NCI-H446 (cell line): ENCODE measurements around the gene C17orf78.
"Not testable (repeated sequence)": the region's sequence is repeated elsewhere in the genome, so short reads cannot be mapped to it uniquely, and the experiment has no call there.

ENCODE experiments used
- DNase-seq, 2 experiments: peaks; one replicate each; lab custom pipeline; 2025; lab: John Stamatoyannopoulos, UW

Gene C17orf78

DNA sequence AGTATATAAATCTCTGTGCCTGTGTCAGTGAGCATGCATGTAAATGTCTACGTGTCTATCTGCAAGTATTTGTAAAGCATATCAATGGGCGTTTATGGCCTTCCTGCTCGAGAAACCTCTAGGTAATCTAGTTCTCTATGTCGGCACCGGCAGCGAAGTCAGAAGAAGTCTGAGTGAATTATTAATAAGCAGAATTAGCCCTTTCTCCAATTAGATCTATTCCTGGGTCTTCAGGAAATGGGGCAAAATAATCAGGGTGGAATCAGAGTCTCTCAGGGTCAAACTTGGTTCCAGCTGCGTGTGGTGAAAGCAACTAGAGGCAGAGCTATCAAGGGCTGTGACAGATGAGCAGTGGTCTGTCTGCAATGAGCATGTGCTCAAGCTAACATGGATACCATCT lies at the start of gene C17orf78:
TSS of gene C17orf78 (plus strand) at position 280 of the 400 bp plus-strand sequence. CDS start at position 388, 108 bp downstream.
- no peak for DNase-seq

DNA sequence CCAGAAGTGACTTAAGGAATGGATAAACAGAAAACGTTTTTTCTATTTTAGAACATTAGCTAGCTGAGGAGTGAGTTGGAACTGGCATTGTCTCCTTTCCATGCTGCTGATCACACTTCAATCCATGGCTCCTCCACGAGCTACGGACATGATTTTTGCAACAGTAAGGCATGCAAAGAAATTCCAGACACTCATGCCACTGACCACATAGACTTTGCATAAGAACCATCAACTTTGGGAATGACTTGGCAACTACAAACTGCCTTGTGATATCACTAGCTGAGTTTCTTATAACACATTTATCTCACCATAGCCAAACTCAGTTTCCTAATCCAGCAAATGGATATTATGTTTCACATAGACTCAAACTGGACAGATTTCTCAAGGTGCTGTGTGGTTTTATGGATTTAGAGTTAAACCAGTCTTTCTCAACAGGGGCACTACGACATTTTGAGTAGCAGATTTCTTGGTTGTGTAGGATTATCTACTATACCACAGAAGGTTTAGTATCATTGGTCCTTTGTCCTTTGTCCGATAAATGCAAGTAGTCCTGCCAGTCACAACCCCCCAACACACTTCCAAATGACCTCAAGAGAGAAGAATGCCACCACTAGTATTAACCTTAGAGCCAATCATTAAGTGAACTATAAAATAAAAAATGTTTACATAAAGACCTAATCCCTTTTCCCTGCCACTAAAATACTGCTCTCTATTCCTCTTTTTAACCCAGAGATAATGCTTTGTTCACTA lies 48.3 kb upstream of the C17orf78 start:
- DNase-seq, result no peak

DNA sequence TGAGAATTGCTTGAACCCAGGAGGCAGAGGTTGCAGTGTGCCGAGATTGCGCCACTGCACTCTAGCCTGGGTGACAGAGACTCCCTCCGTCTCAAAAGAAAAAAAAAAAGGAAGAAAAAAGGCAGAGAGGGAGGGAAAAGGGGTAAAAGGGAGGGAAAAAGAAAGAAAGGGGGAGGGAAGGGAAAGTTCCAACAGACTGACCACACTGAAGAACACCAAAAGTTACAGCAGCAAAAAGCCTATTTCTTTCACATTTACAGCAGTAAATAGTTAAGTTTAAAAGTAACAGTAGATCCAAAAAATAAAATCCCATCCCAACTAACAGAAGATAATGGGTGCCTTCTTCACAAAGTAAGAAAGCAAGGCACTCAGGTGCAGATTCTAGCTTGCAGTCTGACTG lies 36.9 kb upstream of the C17orf78 start:
- no peak for DNase-seq

DNA sequence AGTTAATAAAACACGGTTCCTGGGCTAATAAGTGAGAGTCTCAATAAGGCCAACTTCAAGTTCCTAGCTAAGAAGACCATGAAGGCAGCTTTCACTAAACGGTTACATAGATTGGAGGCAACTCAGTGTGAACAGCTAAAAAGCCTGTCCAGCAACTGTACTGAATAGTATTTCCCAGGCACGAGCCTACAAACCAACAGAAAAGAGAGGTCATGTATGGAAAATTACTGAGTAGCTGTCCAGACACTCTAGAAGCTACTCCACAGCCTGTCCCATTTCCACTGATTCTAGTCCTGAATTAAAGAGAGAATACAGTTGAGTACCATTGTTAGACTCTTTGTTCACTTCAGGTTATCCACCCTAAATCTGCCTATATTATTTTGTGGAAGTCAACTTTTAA lies 36.5 kb upstream of the C17orf78 start:
- no peak for DNase-seq

DNA sequence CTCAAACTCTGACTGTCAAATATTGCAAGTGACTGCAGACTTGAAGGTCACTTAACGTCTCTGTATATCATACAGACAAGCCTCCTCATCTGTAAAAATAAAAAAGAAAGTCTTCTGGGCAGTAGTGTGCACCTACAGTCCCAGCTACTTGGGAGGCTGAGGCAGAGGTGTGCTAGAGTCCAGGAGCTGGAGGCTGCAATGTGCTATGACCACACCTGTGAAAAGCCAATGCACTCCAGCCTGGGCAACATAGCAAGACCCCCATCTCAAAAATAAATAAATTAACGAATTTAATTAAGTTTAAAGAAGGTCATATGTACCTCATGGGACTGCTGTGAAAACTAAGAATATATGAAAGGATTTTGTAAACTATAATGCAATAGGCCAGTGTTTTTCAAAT lies 35.0 kb upstream of the C17orf78 start:
- DNase-seq, result no peak

DNA sequence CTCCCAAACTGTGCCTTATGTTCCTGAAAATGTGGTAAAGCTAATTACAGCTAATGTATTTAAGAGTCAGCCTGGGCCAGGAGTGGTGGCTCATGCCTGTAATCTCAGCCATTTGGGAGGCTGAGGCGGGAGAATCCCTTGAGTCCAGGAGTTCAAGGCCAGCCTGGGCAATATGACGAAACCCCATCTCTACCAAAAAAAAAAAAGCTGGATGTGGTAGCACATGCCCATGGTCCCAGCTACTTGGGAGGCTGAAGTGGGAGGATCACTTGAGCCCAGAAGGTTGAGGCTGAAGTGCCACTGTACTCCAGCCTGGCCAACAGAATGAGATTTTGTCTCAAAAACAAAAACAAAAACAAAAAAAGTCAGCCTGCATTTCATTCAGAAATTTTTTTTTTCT lies 33.2 kb upstream of the C17orf78 start:
- no peak for DNase-seq

DNA sequence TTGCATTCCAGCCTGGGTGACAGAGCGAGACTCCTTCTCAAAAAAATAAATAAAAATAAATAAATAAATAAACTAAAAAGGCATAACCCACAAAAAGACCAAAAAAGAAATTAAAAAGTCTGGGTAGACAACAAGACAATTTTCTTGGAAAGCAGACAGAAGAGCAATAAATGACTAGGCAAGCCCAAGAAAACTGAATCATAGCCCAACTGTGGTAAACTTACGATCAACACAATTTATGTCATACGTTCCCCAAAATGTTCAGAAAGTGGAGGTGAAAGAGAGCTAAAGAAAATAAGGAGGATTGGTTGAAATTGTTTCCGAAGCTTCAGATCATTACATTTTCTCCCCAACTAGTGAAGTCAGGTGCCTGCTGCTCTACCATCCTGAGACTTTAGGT lies 31.3 kb upstream of the C17orf78 start:
- no peak for DNase-seq

DNA sequence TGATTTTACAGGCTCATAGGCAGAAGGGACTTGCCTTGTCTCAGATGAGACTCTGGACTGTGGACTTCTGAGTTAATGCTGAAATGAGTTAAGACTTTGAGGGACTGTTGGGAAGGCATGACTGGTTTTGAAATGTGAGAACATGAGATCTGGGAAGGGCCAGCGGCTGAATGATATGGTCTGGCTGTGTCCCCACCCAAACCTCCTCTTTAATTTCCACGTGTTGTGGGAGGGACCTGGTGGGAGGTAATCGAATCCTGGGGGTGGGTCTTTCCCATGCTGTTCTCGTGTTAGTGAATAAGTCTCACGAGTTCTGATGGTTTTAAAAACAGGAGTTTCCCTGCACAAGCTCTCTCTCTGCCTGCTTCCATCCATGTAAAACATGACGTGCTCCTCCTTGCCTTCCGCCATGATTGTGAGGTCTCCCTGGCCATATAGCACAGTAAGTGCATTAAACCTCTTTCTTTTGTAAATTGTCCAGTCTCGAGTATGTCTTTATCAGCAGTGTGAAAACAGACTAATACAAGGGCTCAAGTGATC lies 28.9 kb upstream of the C17orf78 start:
- not testable (repeated sequence) for DNase-seq

DNA sequence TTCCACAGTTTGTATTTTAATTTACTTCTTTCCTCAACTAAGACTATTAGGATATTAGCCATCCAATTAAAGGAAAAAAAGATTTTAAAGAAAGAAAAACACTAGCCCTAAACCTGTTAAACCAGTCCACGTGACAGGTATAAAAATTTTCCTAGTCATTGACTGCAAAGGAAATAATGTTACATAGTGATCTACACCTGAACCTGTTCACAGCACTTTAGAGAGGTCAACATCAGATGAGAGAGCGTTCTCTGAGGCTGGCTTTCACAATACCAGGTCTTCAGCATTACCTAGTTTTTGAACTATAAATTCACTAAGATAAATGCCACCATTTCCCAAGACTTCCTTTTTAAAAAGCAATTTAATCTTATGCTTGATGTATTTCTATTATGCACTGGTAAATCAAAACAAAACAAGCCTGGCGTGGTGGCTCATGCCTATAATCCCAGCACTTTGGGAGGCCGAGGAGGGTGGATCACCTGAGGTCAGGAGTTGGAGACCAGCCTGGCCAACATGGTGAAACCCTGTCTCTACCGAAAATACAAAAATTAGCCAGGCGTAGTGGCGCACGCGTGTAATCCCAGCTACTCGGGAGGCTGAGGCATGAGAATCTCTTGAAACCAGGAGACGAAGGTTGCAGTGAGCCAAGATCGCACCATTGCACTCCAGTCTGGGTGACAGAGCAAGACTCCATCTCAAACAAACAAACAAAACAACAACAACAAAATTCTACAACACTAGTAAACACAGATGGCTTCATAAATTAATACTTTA lies 18.8 kb upstream of the C17orf78 start:
- DNase-seq, result not testable (repeated sequence)

DNA sequence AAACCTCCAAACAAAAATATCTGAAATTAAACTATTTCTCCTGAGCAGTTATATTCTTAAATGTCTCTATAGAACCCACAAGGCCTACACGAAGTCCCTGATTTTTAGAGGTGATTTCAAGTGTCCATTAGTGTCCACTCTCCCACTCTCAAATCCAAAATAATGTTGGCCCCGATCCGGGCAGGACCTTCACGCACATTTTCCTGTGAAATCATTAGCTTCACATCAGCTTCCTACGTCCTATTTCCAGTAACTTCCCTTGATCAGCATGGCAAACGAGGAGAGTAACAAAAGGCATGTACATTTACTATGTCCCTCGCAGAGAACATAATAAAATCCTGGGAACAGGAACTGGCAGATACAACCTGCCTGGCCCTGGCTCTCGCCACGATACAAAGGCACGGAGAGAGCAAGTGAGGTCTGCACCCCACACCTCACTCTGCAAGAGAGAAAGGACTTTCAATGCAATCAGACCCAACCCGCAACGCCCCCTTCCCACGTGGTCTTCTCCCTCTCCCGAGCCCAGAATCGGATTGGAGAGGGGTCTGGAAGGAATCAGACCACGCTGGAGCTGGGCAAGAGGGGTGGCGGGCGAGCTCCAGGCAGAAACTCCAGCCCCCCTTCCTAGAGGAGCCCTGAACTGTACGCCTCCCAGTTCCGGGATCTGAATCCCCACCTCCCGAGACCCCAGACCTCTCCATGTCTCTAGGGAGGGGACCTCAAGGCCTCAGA lies 17.5 kb upstream of the C17orf78 start:
- peak in 1 of 2 experiments; percentile 35 for DNase-seq

DNA sequence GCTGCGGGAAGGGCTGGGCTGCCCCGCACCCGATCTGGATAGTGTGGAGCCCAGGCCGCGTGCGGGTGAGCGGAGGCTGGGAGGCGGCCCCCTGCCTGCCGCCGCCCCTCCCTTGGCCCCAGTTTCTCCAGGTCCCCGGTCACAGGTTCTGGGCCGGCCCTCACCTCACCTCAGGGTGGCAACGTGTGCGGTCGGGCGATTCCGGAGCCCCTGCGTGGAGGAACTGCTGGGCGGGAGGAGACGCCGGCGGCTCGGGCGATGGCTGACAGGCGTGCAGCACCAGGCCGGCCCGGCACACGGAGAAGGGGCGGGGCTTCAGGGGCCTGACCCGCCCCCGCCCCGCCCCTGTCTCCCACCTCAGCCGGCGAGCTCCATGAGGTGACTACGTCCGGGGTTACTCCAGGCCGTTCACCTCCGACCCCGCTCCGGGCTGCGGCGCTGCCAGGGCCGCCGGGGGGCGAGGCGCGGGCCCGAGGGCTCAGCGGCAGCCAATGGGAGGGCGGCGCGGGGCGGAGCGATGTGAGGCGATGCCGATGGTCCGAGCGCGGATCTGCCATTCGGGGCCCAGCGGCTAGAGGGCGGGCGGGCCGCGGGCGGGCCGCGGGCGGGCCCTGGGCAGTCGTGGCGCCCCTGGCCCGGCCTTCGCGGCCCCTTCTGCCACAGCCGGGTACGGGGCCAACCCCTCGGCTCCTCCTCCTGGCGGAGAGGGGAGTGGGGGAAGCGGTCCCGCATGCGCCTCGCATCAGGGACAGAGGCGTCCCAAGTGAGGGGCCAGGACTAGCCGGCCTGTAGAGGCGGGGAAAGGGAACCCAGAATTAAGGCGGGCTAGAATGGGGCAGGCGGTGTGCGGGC lies 16.7 kb upstream of the C17orf78 start:
- peak; percentile 14 to 74 for DNase-seq

DNA sequence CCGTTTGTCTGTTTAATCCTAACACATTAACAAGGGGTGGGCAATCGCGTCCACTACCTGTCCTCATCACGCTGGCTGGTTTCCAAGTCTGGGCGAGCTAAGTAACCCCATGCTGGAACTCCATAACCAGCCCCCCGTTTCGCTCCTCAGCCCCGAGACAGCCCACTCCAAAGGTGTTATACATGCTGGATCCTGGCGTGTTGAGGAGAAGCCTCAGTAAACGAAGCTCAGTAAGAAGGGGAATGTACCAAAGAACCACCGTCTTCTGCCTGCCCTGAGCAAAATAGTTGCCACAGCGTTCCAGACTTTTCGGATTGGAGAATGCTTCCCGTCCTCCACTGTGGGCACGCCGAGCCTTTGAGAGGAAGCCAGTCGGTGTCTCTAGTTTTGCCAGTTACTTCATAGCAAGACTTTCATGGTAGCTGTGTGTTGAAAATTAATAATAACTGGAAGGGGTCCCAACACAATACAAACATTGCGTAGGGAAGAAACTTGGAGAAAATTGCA lies 16.1 kb upstream of the C17orf78 start:
- DNase-seq, result peak in 1 of 2 experiments; percentile 38

DNA sequence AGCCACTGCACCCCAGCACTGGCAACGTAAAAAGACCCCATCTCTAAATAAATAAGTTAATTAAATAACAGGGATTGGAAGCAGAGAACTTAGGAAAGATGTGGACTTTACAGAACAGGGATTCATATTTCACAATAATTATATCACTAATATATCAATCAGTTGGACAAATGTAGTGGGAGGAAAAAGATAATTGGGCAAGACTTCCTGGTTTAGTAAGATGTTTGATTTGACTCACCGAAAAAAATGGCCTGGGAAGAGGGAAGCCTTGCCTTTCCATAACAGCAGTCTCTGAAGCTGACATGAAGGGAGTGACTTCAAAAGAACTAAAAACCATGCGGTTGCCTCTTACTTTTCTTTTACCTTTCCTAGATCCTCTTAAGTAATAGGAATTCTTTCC lies 15.2 kb upstream of the C17orf78 start:
- DNase-seq, result no peak

DNA sequence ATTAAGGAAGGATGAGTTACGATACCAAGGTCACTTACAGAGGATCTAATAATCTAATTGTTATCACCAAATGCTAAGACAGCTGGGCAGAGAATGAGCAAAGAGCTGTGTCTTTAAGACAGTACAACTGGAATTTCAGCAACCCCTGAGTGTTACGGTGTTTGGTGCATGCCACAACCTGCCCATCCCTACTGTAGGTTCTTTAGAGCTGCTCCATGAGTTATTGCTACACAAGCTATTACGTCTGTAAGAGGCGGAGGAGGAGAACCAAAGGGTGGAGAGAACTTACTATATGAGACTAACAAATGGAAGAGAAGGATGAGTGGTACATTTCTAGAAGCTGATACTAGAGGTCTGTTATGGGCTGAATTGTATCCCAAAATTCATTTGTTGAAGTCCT lies 14.2 kb upstream of the C17orf78 start:
- DNase-seq, result no peak

DNA sequence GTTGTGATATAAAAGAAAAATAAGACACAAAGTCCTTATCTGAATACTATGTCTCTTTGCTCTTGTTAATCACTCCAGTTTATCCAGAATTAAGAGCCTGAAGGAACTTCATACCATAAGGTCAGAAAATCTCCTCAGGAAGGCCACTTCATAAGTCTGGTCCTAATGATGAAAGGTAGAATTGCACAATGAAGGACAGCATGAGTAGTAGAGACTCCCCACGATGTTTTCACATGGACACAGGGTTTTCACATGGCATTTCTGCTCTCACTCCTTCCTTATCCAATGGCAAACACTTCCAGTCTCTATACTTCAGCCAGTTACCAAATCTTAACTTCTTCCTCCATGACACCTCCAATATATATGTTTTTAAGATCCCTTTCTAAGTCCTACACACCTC lies 10.2 kb upstream of the C17orf78 start:
- no peak for DNase-seq

DNA sequence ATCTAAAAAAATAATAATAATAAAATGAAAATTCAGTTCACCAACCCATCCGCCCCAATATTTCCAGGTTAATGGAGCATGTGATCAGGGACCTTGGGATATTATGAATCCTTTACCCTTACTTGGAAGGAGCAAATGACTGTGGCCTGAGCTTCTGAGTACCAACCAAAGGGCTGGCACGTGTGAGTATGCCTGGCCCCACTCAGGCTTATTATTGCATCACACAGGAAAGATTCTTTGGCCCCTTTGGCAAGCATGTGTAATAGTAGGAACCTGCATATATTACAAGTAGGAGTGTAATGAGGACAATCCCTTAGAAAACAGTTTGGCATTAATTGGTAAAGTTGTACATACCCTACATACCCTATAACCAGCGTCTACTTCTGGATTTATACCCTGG lies 7.2 kb upstream of the C17orf78 start:
- no peak for DNase-seq

DNA sequence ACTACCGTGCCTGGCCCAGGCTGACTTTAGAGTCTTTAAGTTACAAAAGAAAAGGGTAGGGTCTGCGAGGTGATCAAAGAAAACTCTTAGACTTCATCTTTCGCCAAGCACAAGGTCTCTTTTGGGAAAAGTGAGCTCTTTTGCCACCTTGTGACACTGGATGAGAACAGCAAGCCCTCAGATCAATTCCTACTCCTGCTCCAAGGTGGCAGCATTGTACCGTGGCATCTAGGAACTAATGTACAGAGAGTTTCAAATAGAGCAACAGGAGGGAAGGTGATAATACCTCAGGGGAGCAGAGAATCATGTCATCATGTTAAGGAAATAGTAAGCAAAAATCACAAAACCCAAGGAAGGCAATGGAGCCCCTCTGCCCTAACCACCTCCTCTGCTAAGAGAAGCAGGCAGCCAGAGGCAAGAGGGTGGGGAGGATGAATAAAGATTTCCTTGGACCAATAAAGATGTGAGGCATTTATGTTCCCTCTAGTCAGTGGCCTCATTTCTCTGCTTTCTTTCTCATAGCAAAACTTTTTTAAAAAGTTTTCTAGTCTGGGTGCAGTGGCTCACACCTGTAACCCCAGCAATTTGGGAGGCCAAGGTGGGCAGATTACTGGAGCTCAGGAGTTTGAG lies 2.1 kb upstream of the C17orf78 start:
- peak; percentile 68 to 86 for DNase-seq

DNA sequence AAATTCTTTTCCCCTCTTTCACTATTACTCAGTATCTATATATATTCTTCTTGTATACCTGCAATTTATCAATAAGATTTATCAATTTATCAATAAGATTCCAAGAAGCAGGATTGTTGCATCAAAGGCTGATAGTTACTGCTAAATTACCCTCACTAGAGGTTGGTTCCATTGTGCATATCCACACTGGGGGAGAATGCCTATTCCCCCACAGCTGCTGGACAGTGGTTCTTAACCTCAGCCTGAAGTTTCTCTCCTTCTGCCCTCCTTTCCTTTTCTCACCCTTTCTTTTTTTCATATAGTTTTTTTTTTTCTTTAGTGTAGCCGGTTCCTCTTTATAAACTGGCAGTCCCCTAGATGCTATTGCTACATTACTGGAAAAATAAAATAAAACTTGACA lies 6.3 kb downstream of the C17orf78 start:
- no peak for DNase-seq

DNA sequence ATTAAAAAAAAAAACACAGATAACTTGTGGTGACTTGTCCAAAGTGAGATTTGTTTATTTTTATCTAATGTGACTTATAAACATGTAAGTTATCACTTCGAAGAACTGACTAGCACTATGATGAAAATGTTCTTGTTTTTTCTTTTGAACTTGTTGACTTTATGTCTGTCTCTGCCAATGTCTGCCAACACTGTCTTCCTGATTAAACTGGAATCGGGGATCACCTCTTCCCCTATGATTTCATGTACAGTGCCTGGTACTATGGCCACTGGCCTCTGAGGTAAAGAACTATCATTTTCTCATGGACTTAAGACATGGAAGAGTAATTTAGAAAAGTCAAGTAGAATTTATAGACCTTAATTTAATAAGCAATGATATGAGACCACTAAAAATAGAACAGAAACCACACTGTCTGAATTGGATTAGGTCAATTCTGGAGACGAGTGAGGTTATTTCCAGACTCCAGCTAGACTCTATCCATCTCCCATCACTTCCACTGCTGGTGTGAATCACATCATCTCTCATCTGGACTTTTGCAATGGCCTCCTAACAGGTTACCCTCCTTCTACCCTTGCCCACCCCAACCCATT lies 8.9 kb downstream of the C17orf78 start:
- DNase-seq, result no peak

DNA sequence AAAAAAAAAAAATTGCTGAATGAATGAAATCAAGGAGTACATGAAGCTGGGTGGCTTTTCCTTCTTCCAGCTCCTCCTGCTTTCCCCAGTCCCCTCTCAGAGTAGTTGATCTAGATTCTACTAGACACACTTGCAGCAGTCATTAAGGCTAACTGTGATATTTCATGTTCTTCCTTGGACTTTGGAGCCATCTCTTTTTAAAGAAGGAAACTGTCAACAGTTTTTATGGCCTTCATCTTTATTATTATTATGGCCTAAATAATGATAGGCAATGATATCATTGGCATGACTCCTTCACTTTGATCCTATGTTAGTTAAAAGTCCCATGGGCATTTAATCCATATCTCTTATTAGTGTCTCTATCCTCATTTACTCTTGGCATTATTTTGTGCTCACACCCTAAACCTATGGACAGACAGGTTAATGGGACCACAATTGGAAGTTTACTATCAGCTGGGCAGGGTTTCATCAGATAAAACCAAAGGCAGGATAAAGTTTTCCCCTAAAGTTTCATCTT lies 9.7 kb downstream of the C17orf78 start:
- DNase-seq, result no peak
